Ramos (cell line): ENCODE data around the gene NCEH1.
"Not testable (repeated sequence)": the region's sequence is repeated elsewhere in the genome, so short reads cannot be mapped to it uniquely, and the experiment has no call there.

Source experiments
- in situ Hi-C: fragments of 300-500 bp; cut with MboI; formaldehyde crosslinking; loops from one replicate; pipeline ENCODE4 v1.14.3; 2022; ENCODE audit warnings: low sequenced_read_pairs; ENCODE audit not compliant: unreplicated experiment

The NCEH1 gene

GRCh38 chr3:172617013-172617706 lies 93.7 kb downstream of the NCEH1 start:
- in situ Hi-C loops = no loop called here

- in situ Hi-C loops = no loop called here
Measured at GRCh38 chr3:172616031-172616461, 94.8 kb downstream of the NCEH1 start.

- in situ Hi-C loops = no loop called here
Measured at GRCh38 chr3:172615296-172615695, 95.6 kb downstream of the NCEH1 start.

- in situ Hi-C loops = no loop called here
Measured at GRCh38 chr3:172614340-172615274, 96.3 kb downstream of the NCEH1 start.

- in situ Hi-C loops = no loop called here
Measured at GRCh38 chr3:172613845-172614244, 97.0 kb downstream of the NCEH1 start.

GRCh38 chr3:172612871-172613678 lies 97.8 kb downstream of the NCEH1 start:
- in situ Hi-C loops = no loop called here

GRCh38 chr3:172609750-172610149 lies 101.1 kb downstream of the NCEH1 start:
- in situ Hi-C loops = no loop called here

- in situ Hi-C loops = no loop called here
Measured at GRCh38 chr3:172608575-172608974, 102.3 kb downstream of the NCEH1 start.

- in situ Hi-C loops = no loop called here
Measured at GRCh38 chr3:172607305-172608121, 103.4 kb downstream of the NCEH1 start.

GRCh38 chr3:172606021-172606420 lies 104.8 kb downstream of the NCEH1 start:
- in situ Hi-C loops = no loop called here

- in situ Hi-C loops = loop anchor here (5.0 kb wide), 1 partner anchor 118 kb away; no protein-coding TSS in a partner anchor
Measured at GRCh38 chr3:172604895-172605646, 105.8 kb downstream of the NCEH1 start.

GRCh38 chr3:172601066-172601832 lies 109.6 kb downstream of the NCEH1 start:
- in situ Hi-C loops = loop anchor here (5.0 kb wide), 1 partner anchor 114 kb away; no protein-coding TSS in a partner anchor

- in situ Hi-C loops = loop anchor here (5.0 kb wide), 1 partner anchor 113 kb away; no protein-coding TSS in a partner anchor
Measured at GRCh38 chr3:172600644-172601065, 110.2 kb downstream of the NCEH1 start.

- in situ Hi-C loops = no loop called here
Measured at GRCh38 chr3:172598904-172599303, 112.0 kb downstream of the NCEH1 start.

GRCh38 chr3:172596394-172596706 lies 114.5 kb downstream of the NCEH1 start:
- in situ Hi-C loops = no loop called here

GRCh38 chr3:172595664-172596393 lies 115.0 kb downstream of the NCEH1 start:
- in situ Hi-C loops = no loop called here

GRCh38 chr3:172594900-172595663 lies 115.8 kb downstream of the NCEH1 start:
- in situ Hi-C loops = not testable (repeated sequence)
